HUDEP-2 (cell line): ENCODE data around the gene HOXD11.

Experiments used
- DNase-seq, 76 experiments: peaks; one replicate each; lab custom pipeline; 2025; ENCODE audit not compliant: unreplicated experiment in 76 of 76; lab: John Stamatoyannopoulos, UW

Gene HOXD11

DNA sequence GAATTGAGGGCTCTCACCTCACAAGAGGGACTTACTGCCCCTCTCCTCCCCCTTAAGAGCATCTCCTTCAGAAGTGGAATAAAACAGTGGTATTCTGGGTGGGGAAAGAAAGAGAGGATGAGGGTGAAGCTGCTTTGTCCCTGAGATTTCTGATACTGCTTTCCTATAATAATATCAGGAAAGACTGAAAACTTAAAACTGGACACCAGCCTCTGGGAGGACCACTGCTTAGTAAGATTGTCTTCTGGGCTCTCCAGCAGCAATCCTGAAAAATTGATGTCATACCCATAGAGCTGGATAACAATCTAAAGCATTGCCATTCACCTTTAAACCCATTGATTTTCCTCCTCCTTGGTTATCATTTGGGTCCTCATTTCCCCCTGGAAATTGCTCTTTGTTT lies 39.6 kb downstream of the HOXD11 start:
- DNase-seq, result no peak

DNA sequence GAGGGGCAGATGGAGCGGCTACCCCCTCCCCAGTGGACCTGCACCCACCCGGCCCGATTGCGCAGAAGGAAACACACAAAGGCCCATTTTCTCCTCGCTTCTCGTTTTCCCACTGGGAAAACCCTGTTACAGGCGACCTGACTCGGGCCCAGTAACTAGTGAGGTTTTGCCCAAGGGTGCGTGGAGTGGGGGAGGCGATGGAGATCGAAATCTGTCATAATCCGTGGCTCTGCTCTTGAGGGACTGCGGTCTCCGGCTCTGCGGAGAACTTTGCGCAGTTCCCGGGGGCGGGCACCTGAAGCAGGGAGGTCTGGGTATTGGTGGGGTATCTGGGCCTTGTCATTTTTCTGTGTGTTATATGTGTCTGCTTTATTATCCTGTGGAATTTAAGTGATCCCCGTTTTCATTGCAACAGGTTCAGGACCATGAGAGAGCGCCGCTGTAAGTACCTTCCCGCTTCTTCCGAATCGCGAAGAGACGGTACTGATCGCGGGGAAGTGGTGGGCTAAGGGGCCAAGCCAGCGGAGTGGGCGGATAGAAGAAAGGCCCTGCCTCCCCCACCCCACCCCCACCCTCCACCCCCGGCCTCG lies 40.2 kb downstream of the HOXD11 start:
- no peak for DNase-seq

DNA sequence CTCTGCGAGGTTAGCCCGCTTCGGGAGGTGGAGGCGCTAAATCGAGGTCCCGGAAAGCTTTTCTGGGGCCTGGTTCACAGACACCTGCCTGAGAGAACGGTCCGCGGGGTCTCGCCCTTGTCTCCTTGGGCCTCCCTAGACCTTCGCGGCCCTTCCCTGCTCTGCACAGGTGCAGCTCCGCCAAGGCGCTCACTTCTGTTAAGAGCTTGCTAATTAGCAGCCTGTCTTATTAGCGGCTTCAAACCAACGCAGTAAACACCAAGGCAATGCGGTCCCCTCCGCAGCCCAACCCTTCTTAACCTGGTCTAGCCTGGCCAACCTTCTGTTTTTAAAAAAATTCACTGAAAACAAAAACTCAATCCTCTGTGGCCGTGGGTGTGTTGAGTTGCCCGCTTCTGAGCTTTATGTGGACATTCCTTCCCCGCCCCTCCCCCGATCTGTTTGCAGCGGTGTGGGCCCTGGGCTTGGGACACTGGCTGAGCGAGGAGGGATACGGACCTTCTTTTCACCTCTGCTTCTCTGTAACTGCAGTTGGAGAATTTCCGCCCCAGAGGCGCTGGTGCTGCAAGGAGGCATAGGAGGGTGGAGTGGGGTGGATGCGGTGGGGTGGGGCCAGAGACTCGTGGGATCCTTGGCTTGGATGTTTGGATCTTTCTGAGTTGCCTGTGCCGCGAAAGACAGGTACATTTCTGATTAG lies 40.9 kb downstream of the HOXD11 start:
- no peak for DNase-seq

DNA sequence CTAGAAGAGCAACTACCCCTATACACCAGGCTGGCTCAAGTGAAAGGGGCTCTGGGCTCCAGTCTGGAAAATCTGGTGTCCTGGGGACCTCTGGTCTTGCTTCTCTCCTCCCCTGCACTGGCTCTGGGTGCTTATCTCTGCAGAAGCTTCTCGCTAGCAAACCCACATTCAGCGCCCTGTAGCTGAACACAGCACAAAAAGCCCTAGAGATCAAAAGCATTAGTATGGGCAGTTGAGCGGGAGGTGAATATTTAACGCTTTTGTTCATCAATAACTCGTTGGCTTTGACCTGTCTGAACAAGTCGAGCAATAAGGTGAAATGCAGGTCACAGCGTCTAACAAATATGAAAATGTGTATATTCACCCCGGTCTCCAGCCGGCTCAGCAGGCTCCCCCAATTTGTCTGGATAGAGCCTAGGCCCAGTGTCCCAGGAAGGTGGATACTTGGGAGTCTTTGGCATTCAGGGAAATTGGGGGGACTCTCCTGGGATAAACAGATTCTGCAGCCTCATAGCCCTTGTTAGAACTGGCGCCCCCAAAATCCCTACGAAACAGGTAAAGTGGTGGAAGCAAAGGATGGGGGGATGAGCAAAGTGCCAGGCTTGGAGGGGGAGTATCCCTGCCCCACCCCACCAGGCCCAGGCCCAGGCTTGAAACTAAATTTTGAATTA lies 41.8 kb downstream of the HOXD11 start:
- no peak for DNase-seq

DNA sequence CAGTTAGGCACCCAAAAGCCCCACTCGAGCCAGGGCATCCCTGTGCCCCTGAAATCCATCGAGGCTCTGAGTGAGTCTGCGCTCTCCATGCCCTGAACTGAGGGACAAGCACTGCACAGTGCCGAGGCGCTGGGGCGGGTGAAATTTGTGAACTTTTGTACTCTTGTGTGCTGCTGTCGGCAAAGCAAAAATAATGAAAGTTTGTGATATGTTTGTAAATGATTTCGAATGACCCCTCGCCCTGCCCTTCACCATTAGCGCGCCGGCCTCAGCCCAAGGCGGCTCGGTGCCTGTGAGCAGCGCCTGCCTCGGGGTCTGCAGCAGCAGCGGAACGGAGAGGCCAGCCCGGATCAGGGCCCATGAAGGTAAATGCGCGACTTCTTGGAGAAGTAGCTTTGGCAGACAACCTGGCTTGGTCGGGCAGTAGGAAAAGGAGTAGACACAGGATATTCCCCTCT lies 42.4 kb downstream of the HOXD11 start:
- DNase-seq, result no peak

DNA sequence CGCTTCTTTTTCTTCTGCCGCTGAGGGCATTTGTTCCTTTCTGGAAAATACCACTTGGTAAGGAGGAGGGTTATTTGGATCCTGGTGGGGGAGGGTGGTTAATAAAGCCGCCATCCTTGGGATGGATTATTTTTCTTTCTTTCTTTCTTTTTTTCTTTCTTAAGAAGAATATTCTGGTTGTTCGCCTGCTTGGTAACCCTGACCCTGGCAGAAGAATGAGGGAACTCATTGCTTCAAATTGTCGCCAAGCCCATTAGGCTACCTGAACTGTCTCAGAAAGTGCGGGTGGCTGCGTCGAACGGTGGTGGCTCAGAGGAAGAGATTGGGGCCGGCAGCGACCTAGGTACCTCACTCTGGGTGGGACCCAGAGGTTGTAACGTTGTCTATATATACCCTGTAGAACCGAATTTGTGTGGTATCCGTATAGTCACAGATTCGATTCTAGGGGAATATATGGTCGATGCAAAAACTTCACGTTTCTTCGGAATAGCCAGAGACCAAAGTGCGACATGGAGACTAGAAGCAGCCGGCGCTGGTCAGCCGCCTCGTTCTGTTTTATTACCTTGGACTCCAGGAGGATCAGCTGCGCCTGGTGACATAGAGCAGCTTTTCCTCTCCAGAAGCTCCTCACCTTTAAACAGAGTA lies 43.0 kb downstream of the HOXD11 start:
- DNase-seq, result no peak

DNA sequence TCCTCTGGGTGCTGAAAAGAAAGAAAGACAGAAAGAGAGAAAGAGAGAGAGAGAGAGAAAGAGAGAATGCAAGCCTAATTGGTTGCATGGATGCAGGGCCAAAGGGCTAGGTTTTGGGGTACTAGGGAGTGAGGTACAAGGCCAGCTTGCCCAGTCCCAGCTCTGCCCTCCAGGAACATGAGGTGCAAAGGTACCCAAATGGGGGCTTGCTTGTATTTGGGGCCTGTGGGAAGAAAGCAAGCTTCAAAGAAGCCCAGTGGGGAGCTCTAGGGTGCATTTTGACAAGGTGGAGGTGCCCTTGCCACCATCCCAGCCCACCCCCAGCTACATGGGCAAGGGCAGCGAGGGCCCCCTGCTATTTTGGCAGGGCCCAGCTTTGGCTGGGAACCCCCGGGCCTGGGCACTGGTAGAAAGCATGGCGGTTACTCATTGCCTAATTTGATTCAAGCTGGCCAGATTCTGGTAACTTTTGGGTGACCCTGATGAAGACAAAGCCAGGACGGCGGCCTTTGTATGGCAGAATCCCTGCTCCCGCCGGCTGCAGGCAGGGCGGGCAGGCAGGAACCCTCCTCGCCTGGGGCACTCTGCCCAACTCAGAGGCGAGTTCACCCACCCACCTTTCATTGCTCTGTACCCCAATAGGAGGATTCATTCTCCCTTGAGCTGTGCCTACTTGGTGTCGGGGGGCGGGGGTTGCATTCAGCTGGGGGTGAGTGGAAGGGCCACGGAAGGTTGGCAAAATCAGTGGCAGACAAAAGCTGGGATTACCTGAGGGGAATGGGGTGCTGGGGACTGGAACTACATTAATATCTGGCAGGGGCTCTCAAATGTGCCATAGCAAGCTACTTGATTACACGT lies 43.7 kb downstream of the HOXD11 start:
- DNase-seq, result no peak

DNA sequence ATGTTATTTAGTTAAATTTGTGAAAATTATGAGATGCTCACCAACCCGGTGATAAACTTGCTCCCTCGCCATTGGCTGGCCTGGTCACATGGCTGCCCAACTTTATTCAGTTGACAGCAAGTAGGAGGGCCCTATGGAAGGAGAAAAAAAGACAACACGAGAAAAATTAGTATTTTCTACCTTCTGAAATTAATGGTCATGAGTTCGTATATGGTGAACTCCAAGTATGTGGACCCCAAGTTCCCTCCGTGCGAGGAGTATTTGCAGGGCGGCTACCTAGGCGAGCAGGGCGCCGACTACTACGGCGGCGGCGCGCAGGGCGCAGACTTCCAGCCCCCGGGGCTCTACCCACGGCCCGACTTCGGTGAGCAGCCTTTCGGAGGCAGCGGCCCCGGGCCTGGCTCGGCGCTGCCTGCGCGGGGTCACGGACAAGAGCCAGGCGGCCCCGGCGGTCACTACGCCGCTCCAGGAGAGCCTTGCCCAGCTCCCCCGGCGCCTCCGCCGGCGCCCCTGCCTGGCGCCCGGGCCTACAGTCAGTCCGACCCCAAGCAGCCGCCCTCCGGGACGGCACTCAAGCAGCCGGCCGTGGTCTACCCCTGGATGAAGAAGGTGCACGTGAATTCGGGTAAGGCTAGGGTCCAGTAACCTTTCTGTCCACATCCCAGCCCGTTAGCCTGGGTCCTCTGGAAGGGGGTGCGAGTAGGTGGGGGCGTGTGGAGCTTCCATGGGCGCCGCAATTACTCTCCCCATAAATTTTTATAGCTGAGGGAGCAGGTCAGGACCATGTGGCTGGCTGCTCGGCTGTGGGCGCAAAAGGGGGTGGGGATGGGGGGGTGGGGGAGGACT lies 44.6 kb downstream of the HOXD11 start, which contains the start of gene HOXD4:
HOXD4 (plus strand) TSS at position 109 of the 846 bp plus-strand sequence; CDS start at position 193, 84 bp downstream.
- DNase-seq, result no peak

DNA sequence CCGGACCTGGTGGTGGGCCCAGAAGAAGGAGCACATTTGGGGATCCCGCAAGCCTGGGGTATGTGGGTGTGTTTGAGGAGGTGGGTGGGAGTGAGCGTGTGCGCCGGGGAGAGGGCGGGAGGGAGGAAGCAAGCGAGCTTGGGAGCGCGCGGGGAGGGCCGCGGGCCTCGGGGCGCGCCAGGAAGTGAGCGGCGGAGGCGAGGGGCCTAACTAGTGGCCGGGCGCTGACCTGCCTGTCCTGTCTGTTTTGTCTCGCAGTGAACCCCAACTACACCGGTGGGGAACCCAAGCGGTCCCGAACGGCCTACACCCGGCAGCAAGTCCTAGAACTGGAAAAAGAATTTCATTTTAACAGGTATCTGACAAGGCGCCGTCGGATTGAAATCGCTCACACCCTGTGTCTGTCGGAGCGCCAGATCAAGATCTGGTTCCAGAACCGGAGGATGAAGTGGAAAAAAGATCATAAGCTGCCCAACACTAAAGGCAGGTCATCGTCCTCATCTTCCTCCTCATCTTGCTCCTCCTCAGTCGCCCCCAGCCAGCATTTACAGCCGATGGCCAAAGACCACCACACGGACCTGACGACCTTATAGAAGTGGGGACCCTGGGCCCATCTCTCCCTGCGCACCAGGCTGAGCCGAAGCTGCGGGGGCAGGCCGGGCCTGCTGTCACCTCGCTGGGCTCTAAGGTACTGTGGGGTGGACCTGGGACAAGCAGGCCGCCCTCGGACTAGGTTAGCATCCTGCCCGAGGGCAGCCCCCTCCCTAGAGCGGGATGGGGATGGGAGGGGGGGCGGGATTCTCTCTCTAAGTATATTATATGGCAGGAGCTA lies 45.5 kb downstream of the HOXD11 start:
- no peak for DNase-seq

DNA sequence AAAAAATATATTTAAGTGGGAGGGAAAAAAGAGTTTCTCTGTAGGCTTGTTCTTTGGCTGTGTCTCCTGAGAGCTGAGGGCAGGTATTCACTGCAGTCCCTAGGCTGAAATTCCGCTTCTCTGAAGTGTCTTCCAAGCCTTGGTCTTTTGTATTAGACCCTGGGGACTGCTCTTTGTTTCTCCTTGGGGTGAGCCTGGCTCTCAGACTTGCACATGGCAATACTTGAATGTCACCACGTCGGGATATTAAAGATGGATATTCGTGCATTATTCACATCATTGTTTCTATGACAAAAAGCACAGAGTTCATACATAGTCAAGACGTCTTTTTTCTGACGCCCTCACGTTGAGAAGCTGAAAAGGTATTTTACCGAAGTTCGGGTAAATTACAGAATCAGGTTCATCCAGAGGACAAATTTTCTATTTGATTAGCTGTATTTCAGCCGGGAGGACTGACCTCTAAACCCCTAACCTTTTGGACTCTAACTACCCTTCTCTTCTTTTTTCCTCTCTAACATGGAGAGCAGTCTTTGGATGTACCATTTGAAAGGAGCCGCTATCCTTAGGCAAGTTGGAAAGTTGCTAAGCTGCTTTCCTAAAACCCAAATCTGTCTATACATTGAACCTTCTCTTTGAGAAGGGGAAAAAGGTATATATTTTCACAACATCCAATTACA lies 47.6 kb downstream of the HOXD11 start:
- no peak for DNase-seq

DNA sequence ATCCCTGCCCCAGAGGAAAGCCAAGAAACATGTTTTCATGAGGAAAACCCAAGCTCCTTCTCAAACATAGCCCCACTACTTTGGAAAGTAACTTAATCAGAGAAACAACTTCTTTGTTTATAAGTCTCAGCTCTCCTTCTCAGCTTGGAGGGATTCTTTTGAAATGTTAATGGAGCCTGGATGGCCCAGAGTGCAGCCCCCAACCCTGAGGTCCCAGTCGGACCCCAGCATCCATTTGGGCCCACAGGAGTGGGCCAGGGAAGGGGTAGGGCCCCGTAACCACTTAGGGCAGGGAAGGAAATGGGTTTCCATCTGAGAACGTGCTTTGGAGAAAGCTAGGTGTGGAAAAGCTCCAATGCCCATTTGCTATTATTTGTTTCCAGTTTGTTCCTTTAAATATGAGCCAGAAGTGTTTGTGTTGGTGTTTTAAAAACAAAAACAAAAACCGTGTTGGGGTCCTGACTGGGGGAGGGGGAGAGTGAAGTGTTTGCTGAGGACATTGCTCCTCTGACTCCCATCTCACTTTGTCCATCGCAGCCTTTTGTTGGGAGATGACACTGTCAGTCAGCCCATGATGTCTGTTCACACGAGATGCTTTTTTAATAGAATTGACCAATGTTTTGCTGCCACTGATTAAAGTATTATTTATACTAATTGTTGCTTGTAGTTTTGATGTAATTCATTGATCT lies 48.4 kb downstream of the HOXD11 start:
- DNase-seq, result no peak

DNA sequence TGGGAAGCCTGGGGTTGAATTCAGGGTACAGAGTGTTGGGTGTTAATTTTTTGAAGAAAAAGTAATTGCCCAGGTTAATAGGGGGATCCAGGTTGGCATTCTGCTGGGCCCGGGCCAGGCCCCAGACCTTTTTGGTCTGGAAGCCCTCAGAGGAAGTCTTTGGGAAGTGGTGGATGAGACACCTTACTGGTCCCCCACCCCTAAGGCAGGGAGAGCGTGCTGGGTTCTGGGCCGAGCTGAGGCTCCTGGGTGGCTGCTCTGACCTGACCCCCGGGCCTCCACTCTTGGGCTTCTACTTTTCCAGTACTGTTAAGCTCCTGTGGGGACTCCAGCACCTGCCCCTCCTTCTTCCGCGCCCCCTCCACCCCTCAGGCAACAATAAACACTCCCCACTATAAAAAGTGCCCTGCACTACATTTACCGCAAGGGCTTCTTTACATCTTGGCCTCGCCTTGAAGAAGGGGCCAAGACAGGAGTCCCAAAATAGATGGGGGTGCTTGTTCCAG lies 49.3 kb downstream of the HOXD11 start:
- no peak for DNase-seq

DNA sequence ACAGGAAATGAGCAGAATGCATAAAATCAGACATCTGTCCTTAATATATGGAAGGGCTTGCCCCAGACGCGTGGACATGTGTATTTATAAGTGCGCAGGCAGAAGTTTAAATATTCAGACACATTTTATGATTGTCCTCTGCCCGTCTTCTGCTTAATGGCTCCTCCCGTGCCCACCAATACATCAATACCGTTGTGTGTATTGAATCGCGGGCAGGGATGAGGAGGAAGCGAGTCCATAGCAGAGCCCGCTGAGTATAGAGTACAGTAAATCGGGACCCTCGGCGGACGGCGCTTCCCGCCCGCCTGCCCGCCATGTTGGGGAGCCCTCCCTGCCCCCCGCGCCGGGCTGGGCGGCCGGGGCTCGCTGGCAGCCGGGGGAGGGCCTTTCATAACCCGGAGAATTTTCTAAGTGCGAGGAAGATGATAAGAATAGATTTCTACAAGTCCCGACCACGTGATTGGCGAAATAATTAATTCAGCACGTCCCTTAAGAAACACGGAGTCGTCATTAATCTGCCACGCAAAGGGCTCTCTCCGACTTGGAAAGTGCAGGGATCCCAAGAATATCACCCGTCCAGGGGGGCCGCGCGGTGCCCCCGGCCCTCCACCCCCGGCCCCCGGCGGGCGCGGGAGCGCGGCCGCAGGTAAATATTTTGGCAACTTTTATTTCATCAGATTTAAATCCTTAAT lies 49.9 kb downstream of the HOXD11 start, which contains the start of gene HOXD3:
HOXD3 (plus strand) TSS at position 501 of the 692 bp plus-strand sequence. CDS start 11,808 bp downstream, outside the sequence.
- DNase-seq, result no peak

DNA sequence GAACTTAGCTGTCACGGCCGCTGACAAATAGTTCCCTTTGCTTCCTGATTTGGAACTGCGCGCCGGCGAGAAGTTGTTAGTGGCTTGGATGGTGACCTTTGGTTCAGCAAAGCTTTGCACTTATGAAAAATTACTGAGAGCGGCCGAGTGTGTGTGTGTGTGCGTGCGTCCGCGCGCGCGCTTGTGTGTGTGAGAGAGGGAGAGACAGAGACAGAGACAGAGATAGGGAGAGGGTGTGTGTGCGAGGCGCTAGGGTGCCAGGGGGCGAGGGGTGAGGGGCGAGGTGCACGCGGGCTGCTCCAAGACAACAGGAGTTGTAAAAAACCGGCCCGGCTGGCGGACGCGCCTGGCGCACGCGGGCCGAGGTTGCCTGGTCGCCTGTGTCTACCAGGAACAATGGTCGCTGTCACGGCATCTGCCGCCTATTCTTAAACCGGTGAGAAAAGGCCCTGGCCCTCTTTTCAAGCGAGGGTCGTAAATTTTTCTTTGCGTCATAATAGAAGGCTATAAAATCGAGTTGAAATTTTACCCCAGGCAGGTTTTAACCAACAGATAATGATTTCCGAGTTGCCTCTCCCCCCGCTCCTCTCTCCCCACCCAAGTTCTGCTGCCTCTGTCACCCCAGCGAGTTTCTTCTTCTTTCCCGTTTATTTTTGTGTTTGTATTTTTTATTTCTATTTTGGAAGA lies 50.6 kb downstream of the HOXD11 start:
- DNase-seq, result no peak

DNA sequence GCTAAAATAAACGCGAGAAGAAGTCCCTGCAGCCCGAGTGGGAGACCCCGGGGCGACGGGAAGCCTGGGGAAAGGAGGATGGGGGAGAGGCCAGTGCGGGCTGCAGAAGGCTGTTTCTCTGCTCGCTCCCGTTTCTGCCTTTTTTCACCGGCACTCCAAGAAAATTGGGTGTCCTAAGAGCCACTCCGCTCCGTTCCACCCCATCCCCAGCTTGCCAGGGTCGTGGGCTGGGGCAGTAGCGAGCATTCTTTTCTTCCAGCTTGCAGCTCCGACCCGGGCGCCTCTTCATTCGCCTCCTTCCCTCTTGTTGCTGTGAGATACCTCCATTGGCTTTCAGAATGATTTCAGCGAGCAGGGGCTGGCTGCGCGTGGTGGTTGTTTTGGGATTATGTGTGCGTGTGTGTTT lies 51.1 kb downstream of the HOXD11 start:
- DNase-seq, result no peak
